Activated naive CD4-positive, alpha-beta T cell treated with anti-CD3 and anti-CD28 coated beads, Interleukin-2, amount 50 U/mL, for 72 hours (primary cell): Measurements from ENCODE around the gene PDIA6. TPM values are rescaled to one million over a fixed set of nuclear protein-coding genes. Genes with fewer than 3 reads are reported as not detected.
"Not testable (repeated sequence)": the region's sequence is repeated elsewhere in the genome, so short reads cannot be mapped to it uniquely, and the experiment has no call there.

Experiments
- ATAC-seq, 2 donors: fragments of 150-1000 bp; cut with Tn5 transposase; 2 replicates each; pipeline ENCODE4 v1.10.0; 2021; ENCODE audit warnings: mild to moderate bottlenecking in 2 of 2, moderate library complexity in 2 of 2
- DNase-seq, 2 donors: peaks; one replicate each; pipeline ENCODE4 v3.0.0; 2021 to 2022; ENCODE audit warnings: low spot score in 2 of 2
- H3K27ac Mint-ChIP-seq, 2 donors: one replicate each; pipeline ENCODE4 v1.8.0; 2022; ENCODE audit warnings: mild to moderate bottlenecking in 2 of 2, mixed read lengths in 2 of 2
- H3K36me3 Mint-ChIP-seq, 2 donors: one replicate each; pipeline ENCODE4 v1.8.0; 2022; ENCODE audit warnings: mixed read lengths in 2 of 2
- H3K9me3 Mint-ChIP-seq, 2 donors: one replicate each; pipeline ENCODE4 v1.8.0; 2022; ENCODE audit warnings: mixed read lengths in 2 of 2
- total RNA-seq, 2 donors: library from RNA; stranded (reverse); gene quantifications; one replicate each; pipeline ENCODE4 v1.2.3, GENCODE V29; 2022

The PDIA6 gene
- total RNA-seq, 2 donors from 2014 or later, result 110 to 133 TPM

- H3K9me3 Mint-ChIP-seq, result no peaks in the 10 kb centered on the region
- DNase-seq, result no peak
- peak overlapping the region in 1 of 2 donors; percentile 21 for H3K27ac Mint-ChIP-seq
- H3K36me3 Mint-ChIP-seq, result peaks cover 16 to 18% of the 10 kb centered on the region in 2 donors
- ATAC-seq, result peak; percentile 66 to 71
These were observed 17.0 kb downstream of the PDIA6 start for GRCh38 chr2:10795508-10796046.

- Mint-ChIP-seq H3K27ac (peak overlapping the region in 1 of 2 donors; percentile 72), H3K36me3 (peaks cover 16 to 24% of the 10 kb centered on the region in 2 donors), H3K9me3 (no peaks in the 10 kb centered on the region)
- DNase-seq (no peak), ATAC-seq (no peak)
These were observed 17.7 kb downstream of the PDIA6 start for GRCh38 chr2:10794876-10795275.

- Mint-ChIP-seq H3K36me3 (peaks cover 16 to 24% of the 10 kb centered on the region in 2 donors), H3K9me3 (no peaks in the 10 kb centered on the region), H3K27ac (no peak overlapping the region)
- ATAC-seq (no peak), DNase-seq (no peak)
These were observed 18.8 kb downstream of the PDIA6 start for GRCh38 chr2:10793816-10794215.

GRCh38 chr2:10792660-10793400, 19.8 kb downstream of the PDIA6 start:
- ATAC-seq (no peak), DNase-seq (no peak)
- Mint-ChIP-seq H3K9me3 (no peaks in the 10 kb centered on the region), H3K27ac (peak overlapping the region in 1 of 2 donors; percentile 70), H3K36me3 (peaks cover 17 to 24% of the 10 kb centered on the region in 2 donors)

- ATAC-seq, result peak in 1 of 2 donors; percentile 25
- Mint-ChIP-seq H3K36me3 (peaks cover 24 to 26% of the 10 kb centered on the region in 2 donors), H3K9me3 (no peaks in the 10 kb centered on the region), H3K27ac (peak overlapping the region; percentile 64 to 70)
- DNase-seq, result no peak
These were observed 20.5 kb downstream of the PDIA6 start for GRCh38 chr2:10792001-10792634.

GRCh38 chr2:10790228-10790973, 22.2 kb downstream of the PDIA6 start:
- peak overlapping the region in 1 of 2 donors; percentile 60 for H3K27ac Mint-ChIP-seq
- DNase-seq (no peak), ATAC-seq (peak; percentile 51 to 60)
- H3K9me3 Mint-ChIP-seq, result no peaks in the 10 kb centered on the region
- H3K36me3 Mint-ChIP-seq, result peaks cover 30 to 36% of the 10 kb centered on the region in 2 donors

- Mint-ChIP-seq H3K36me3 (peaks cover 29 to 51% of the 10 kb centered on the region in 2 donors), H3K9me3 (no peaks in the 10 kb centered on the region), H3K27ac (no peak overlapping the region)
- DNase-seq (no peak), ATAC-seq (no peak)
These were observed 23.7 kb downstream of the PDIA6 start for GRCh38 chr2:10788855-10789254.

- peak in 1 of 2 donors; percentile 35 for DNase-seq
- peak overlapping the region; percentile 11 to 24 for H3K27ac Mint-ChIP-seq
- H3K9me3 Mint-ChIP-seq, result no peaks in the 10 kb centered on the region
- no peak for ATAC-seq
- peaks cover 24 to 53% of the 10 kb centered on the region in 2 donors for H3K36me3 Mint-ChIP-seq
These were observed 25.2 kb downstream of the PDIA6 start for GRCh38 chr2:10787176-10787968.

- Mint-ChIP-seq H3K9me3 (no peaks in the 10 kb centered on the region), H3K27ac (no peak overlapping the region), H3K36me3 (peaks cover 18 to 49% of the 10 kb centered on the region in 2 donors)
- ATAC-seq (no peak), DNase-seq (no peak)
These were observed 26.2 kb downstream of the PDIA6 start for GRCh38 chr2:10786240-10786982.

GRCh38 chr2:10785260-10785659, 27.3 kb downstream of the PDIA6 start:
- no peak overlapping the region for H3K27ac Mint-ChIP-seq
- peaks cover 18 to 40% of the 10 kb centered on the region in 2 donors for H3K36me3 Mint-ChIP-seq
- DNase-seq (no peak), ATAC-seq (no peak)
- no peaks in the 10 kb centered on the region for H3K9me3 Mint-ChIP-seq

- no peak overlapping the region for H3K27ac Mint-ChIP-seq
- no peaks in the 10 kb centered on the region for H3K9me3 Mint-ChIP-seq
- ATAC-seq (no peak), DNase-seq (no peak)
- H3K36me3 Mint-ChIP-seq, result peaks cover 18 to 41% of the 10 kb centered on the region in 2 donors
These were observed 27.9 kb downstream of the PDIA6 start for GRCh38 chr2:10784719-10785118.

- peaks cover 18 to 41% of the 10 kb centered on the region in 2 donors for H3K36me3 Mint-ChIP-seq
- H3K9me3 Mint-ChIP-seq, result no peaks in the 10 kb centered on the region
- ATAC-seq (no peak), DNase-seq (no peak)
- no peak overlapping the region for H3K27ac Mint-ChIP-seq
These were observed 29.2 kb downstream of the PDIA6 start for GRCh38 chr2:10783421-10783820.

- DNase-seq, result no peak
- Mint-ChIP-seq H3K27ac (no peak overlapping the region), H3K36me3 (peaks cover 6 to 35% of the 10 kb centered on the region in 2 donors), H3K9me3 (no peaks in the 10 kb centered on the region)
- ATAC-seq, result no peak
These were observed 30.8 kb downstream of the PDIA6 start for GRCh38 chr2:10781746-10782145.

- not testable (repeated sequence) for H3K27ac Mint-ChIP-seq, ATAC-seq, H3K9me3 Mint-ChIP-seq
- DNase-seq, result peak in 1 of 2 donors; percentile 26
- peaks cover 0 to 29% of the 10 kb centered on the region in 2 donors for H3K36me3 Mint-ChIP-seq
These were observed 31.8 kb downstream of the PDIA6 start for GRCh38 chr2:10780821-10781220.

- ATAC-seq, result no peak
- Mint-ChIP-seq H3K36me3 (peaks cover 0 to 29% of the 10 kb centered on the region in 2 donors), H3K9me3 (no peaks in the 10 kb centered on the region), H3K27ac (peak overlapping the region in 1 of 2 donors; percentile 68)
- peak in 1 of 2 donors; percentile 45 for DNase-seq
These were observed 32.1 kb downstream of the PDIA6 start for GRCh38 chr2:10780491-10780820.
